HG03457 (cell line): ENCODE data around the gene LRRC18.

Source experiments
- ATAC-seq: cut with Tn5 transposase; IDR thresholded peaks from one replicate; pipeline ENCODE4 v1.9.1; 2021; ENCODE audit warnings: moderate number of reproducible peaks; ENCODE audit not compliant: unreplicated experiment

LRRC18 gene

GRCh38 chr10:48884179-48885045, 55.2 kb downstream of the LRRC18 start:
- ATAC-seq = no peak

DNA sequence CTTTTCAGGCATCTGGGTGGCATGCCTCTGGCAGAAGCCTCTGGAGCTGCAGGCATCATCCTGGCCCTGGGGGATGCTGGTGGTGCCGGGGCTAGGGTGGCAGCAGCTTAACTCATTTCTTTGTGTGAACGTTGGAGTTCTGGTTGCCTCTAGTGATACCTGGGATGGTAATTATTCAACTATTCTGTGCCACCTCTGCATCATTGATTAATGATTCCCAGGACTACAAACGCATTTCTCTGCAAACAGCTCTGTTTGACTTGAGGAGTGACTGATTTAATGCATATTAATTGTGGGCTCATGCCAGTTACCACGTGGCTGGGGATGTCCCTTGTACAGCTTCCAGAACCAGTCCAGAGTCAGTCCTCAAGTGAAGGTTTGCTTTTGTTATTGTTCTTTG, 55.9 kb downstream of the LRRC18 start:
- ATAC-seq = no peak

GRCh38 chr10:48882881-48883280, 56.8 kb downstream of the LRRC18 start:
- no peak for ATAC-seq

GRCh38 chr10:48881937-48882336, 57.7 kb downstream of the LRRC18 start:
- no peak for ATAC-seq

GRCh38 chr10:48880016-48880705, 59.5 kb downstream of the LRRC18 start:
- no peak for ATAC-seq

DNA sequence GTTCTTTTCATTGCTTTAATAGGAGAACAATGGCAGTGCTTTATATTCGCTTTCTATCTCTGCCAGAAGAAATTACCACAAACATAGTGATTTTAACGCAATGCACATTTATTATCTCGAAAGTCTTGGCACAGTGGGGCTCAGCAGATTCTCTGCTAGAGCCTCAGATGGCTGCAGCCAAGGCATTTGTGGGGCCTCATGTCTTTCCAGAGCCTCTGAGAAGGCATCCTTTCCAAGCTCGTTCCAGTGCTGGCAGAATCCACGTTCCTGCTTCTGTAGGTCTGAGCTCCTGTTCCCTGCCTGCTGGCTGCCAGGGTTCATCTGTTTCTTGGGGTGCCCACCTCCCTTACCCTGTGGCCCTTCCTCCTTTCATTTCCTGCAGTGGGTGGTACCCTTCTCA, 60.2 kb downstream of the LRRC18 start:
- no peak for ATAC-seq

DNA sequence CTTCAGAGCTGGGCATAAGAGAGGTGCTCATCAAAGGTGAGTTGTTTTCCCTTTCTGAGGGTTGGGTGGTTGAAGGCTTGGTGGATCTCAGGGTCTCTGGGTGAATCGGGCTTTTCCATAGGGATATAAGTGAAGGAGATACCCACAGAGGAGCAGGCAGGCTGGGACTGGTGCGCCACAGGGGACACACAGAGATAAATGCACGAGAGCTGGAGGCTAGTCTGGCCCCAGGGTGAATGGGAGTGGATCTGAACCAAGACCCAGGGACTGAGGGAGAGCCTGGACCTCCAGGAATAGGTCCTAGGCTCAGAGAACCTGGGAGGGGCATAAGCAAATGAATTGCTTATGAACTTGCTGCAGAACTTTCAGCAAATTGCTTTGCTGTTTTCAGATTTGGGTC, 61.5 kb downstream of the LRRC18 start:
- ATAC-seq = no peak

GRCh38 chr10:48872234-48872633, 67.4 kb downstream of the LRRC18 start:
- ATAC-seq = no peak
